NCI-H2227 (cell line): ENCODE data around the gene LUM.

ENCODE experiments used
- DNase-seq: peaks from one replicate; lab custom pipeline; 2025; ENCODE audit not compliant: unreplicated experiment; lab: John Stamatoyannopoulos, UW

The LUM gene, protein sequence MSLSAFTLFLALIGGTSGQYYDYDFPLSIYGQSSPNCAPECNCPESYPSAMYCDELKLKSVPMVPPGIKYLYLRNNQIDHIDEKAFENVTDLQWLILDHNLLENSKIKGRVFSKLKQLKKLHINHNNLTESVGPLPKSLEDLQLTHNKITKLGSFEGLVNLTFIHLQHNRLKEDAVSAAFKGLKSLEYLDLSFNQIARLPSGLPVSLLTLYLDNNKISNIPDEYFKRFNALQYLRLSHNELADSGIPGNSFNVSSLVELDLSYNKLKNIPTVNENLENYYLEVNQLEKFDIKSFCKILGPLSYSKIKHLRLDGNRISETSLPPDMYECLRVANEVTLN

GRCh38 chr12:91111366-91112325, at the start of gene LUM:
LUM (minus strand) TSS chr12:91111494; CDS start chr12:91108979, 2,515 bp downstream.
- peak; percentile 4 for DNase-seq

- DNase-seq = no peak
Measured at GRCh38 chr12:91161009-91161408, 49.7 kb upstream of the LUM start.

DNA sequence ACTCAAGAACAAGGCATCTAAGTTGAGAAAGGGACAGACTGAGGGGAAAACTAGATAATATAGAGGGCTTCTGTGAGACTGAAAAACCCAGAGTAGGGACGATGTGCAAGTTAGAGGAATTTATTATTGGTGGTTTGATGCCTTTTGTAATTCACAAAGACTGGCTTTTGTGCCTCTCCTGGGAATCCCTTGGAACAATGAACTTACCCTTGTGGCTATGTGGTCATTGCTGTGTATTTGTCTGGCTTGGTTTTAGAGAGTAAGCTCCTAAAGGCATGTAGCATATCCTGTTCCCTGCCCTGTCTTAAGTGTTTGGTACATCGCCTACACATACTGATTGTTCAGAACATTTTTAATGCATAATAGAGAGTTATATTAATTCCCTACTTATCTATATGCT, 44.7 kb upstream of the LUM start:
- no peak for DNase-seq

DNA sequence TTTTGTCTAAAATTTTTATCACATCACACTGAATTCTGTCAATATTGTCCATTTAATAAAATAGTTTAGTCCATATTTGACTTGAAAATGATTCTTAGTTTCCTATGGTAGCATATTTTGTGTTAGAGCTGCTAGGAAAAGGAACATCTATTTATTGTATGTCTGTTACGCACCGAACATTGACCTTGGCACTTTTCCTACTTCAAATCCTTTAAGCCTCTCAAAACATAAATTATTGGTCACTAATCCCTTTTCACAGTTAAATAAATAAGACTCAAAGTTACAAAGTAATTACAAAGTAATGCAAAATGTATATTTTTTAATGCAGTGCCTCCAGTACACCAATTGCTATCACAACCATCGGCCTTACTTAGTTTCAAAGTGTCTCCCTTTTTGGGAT, 42.8 kb upstream of the LUM start:
- DNase-seq = no peak

- no peak for DNase-seq
Measured at GRCh38 chr12:91144053-91144452, 32.8 kb upstream of the LUM start.

- DNase-seq = no peak
Measured at GRCh38 chr12:91143206-91143605, 31.9 kb upstream of the LUM start.

DNA sequence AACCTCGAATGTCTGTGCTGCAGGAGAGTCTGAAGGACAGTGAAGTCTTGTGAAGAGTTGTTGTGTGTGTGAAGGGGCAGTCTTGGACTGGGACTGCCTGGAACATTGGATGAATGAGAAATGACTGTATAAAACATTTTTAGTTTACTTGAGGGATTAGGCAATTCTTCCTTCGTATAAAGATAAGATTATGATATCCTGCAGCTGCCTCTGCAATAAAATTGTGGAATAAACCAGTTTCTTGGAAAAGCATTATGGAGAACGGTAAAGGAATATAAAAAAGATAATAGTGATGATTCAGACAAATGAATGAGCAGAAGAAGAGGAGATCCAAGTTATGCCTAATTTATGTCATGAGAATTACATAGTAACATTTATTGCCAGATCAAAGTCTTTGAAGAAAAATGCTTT, 30.9 kb upstream of the LUM start:
- DNase-seq = no peak

DNA sequence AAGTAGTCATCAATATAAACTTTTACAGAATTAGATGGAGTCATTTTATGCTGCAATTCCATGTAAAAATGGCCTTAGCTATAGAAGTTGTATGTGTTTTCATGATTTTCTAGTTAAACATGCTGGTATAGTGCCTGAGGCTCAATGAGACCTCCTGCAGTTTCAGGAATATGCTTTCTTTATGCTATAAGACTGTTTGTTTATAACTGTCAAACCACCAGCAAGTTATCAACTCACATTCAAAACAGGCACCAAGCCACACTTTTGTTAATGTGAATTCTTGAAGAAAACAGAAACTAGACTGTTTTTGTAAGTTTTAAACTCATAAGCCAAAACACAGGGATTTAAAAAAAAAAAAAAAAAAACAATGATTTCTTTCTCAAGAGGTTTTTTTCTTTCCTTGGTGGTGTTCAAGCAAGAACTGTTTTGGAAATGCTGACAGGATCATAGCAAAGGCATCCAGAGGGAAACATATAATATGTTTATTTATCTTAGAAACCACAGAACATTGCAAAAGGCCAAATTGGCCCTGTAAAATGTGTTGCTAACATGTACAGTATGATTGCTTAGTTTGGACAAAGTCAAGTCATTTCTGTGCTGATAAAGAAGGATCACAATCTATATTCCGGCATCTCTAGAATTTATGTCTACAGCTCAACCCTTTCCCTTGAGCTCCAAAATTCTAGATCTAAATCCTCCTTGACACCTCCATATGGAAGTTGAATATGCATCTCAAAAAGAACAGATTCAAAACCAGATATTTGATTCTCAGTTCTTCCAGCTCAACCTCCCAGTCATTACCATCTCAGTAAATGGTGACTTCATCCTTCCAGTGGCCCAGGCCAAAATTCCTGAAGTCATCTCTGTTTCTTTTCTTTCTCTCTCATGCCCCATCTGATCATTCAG, 29.0 kb upstream of the LUM start:
- DNase-seq = no peak

DNA sequence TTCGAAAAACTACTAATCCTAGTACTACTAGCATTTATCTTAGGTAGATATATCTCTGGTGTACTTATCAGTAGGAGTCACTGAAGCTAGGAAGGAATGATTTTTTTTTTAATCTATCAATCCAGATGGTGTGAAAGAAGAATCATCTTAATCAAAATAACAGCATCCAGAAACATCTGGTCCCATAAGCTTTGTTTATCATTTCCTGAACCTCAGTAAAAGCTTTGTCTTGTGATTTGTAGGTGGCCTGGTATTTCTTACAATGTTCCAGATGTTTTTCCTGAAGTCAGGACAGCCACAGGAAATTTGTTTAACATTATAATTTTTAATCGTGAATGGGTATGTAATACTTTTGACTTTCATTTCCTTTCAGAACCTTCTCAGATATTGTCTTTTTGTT, 28.0 kb upstream of the LUM start:
- no peak for DNase-seq

DNA sequence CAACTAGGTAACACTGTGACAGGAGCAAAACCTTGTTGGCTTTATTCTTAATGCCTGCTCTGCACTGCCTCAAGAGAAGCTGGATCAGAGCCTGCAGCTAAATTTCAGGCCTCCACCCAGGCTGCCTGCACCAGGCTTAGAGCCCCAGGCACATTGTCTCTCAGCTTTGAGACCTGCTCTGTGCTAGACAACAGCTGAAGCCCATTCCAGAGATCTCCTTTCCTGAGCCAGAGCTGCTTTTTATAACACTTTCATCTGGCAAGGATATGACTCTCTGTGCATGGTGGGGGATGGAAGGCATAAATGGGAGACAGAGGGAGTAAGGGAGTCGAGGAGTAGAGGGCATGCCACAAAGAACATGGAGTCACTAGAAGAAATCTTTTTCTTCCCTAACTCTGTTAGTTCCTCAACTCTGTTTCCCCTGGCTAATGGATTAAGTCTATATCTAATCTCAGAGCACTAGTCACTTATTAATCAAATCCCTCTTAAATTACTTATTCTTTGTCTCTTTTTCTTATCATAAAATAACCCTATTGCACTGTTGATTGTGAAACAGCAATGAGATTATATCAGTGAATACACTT, 27.1 kb upstream of the LUM start:
- DNase-seq = no peak

GRCh38 chr12:91133871-91134270, 22.6 kb upstream of the LUM start:
- DNase-seq = no peak

- DNase-seq = no peak
Measured at GRCh38 chr12:91129662-91130362, 18.5 kb upstream of the LUM start.

- DNase-seq = no peak
Measured at GRCh38 chr12:91127751-91128150, 16.5 kb upstream of the LUM start.

DNA sequence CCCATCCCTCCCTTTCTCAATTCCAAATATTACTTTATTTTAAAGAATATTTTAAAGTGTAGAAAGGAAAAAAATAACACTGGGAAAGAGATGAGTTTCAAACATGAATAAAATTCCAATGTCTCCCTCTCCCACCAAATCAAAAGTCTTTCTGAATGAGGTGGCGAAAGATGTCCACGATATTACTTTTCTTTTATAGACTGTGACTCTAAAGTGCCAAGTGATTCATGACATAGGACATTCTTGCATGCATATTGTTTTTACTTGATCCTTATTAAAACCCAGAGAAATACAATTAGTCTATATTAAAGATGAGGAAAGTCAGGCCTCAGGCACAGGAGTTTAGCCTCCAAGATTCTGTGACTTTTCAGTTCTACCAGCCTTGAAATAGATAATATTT, 16.0 kb upstream of the LUM start:
- DNase-seq = no peak

DNA sequence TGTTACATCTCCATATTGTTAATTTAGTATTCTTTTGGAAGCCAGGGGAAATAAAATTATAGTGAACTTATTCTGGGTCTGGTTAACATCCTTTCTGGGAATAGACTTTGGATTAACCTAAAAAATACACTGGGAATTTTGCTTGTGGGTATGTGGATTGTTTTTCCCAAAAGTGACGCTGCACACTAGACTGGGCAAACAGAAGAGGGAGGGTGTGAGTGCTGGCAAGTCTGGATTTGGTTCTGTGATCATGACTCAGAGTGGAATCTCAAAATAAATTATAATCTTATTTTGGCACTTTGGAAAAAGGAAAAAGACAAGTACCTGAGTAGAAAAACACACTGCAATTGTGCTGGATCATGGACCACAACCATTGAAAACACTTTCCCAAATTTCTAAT, 15.2 kb upstream of the LUM start:
- no peak for DNase-seq

- DNase-seq = no peak
Measured at GRCh38 chr12:91123236-91123916, 12.1 kb upstream of the LUM start.

DNA sequence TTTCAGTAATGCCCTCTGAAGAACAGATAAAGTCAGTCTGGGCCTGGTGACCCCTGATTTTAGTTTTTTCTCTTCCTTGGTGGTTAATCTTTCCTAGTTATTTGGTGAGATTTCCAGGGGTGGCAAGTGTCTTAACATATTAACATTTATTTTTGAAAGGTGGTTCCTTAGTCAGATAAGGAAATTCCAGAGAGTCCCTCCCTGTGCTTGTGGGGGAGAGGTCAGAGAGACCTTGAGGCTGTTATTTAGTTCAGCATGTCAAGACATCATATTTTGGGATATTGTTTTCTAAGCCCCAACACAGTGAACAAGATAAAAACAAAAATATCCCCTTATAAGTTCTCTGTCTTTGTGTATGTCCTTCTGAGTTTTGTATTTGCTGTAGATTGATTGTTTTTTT, 9.5 kb upstream of the LUM start:
- no peak for DNase-seq

GRCh38 chr12:91119089-91119488, 7.8 kb upstream of the LUM start:
- no peak for DNase-seq

- DNase-seq = no peak
Measured at GRCh38 chr12:91113621-91114020, 2.3 kb upstream of the LUM start.
